Testis (tissue), 3 donors: Measurements from ENCODE around the gene AHCY. TPM values are rescaled to one million over a fixed set of nuclear protein-coding genes. Genes with fewer than 3 reads are reported as not detected.

Experiments
- DNase-seq: peaks from one replicate; pipeline ENCODE4 v3.0.0-alpha.2; 2019
- H3K27ac ChIP-seq, 2 donors: fragments of 200-600 bp; sonication (generic); one replicate each; pipeline ENCODE4 v1.5.1; 2019
- H3K27me3 ChIP-seq: fragments of 200-600 bp; sonication (generic); one replicate; pipeline ENCODE4 v1.5.1; 2019
- H3K36me3 ChIP-seq: fragments of 200-600 bp; sonication (generic); one replicate; pipeline ENCODE4 v1.5.1; 2017; ENCODE audit warnings: low read depth; ENCODE audit errors: missing control alignments
- H3K4me1 ChIP-seq: fragments of 200-600 bp; sonication (generic); one replicate; pipeline ENCODE4 v1.5.1; 2019
- H3K4me3 ChIP-seq, 2 donors: fragments of 200-600 bp; sonication (generic); one replicate each; pipeline ENCODE4 v1.5.1; 2017 to 2019
- H3K9me3 ChIP-seq: fragments of 200-600 bp; sonication (generic); one replicate; pipeline ENCODE4 v1.5.1; 2017
- CTCF ChIP-seq, 3 experiments: fragments of 450-650 bp in 2 of 3; fragments of 200-600 bp in 1 of 3; sonication (generic) in 1 of 3; IDR thresholded peaks; one replicate each; pipeline ENCODE4 v1.5.1; 2016 to 2019; ENCODE audit warnings: antibody characterized with exemption in 3 of 3, mild to moderate bottlenecking in 2 of 3, moderate library complexity in 1 of 3
- POLR2A ChIP-seq: fragments of 450-650 bp; IDR thresholded peaks from one replicate; pipeline ENCODE4 v1.6.1; 2017; ENCODE audit warnings: antibody characterized with exemption, mild to moderate bottlenecking, moderate library complexity
- WGBS, 2 donors: methylation state at CpG; one replicate each; pipeline ENCODE4 v1.1.5; 2018; 5-methylcytosine and 5-hydroxymethylcytosine counted together
- intact Hi-C: fragments of 100-400 bp; cut with DNase I; formaldehyde crosslinking; loops from one replicate; pipeline ENCODE4 v1.15.1; 2023; ENCODE audit warnings: low total_unique reads
- polyA plus RNA-seq: library from polyadenylated mRNA; stranded (reverse); fragments of 350-450 nt; fragmentation: Illumina TruSeq; extraction: RNeasy Lipid Tissue Mini Kit (QIAGEN cat#74804); gene quantifications from one replicate; pipeline ENCODE4 v1.2.3, GENCODE V29; 2014; ENCODE audit warnings: low read depth, low replicate concordance; ENCODE audit not compliant: insufficient read depth
- total RNA-seq, 2 donors: library from RNA; depleted of rRNA; stranded (reverse); fragments of >200 nt; gene quantifications; one replicate each; pipeline ENCODE4 v1.2.3, GENCODE V29; 2016

AHCY gene
- total and polyA plus RNA-seq, 3 donors from 2014 or later = 127 to 237 (median 178) TPM

- intact Hi-C loops = loop anchor here (10.0 kb wide), 2 partner anchors 122 to 158 kb away; no protein-coding TSS in a partner anchor
- H3K36me3 ChIP-seq = no peaks in the 10 kb centered on the region
- H3K4me1 ChIP-seq = peaks cover 5% of the 10 kb centered on the region
- DNase-seq = no peak
- H3K4me3 ChIP-seq = no peak overlapping the region
- H3K27ac ChIP-seq = no peak overlapping the region
- TF ChIP-seq POLR2A (no peak), CTCF (IDR thresholded peaks at IDR 0.05) (no peak)
- 94 to 96% methylated on average over 5 to 6 of the region's 6 CpGs for WGBS, 2 donors
- no peaks in the 10 kb centered on the region for H3K9me3 ChIP-seq
- H3K27me3 ChIP-seq = no peaks in the 10 kb centered on the region
Measured at GRCh38 chr20:34316196-34316814, 13.2 kb upstream of the AHCY start.

- Histone ChIP-seq H3K4me1 (peaks cover 5% of the 10 kb centered on the region), H3K4me3 (no peak overlapping the region), H3K27me3 (no peaks in the 10 kb centered on the region), H3K9me3 (no peaks in the 10 kb centered on the region), H3K27ac (no peak overlapping the region), H3K36me3 (no peaks in the 10 kb centered on the region)
- 89 to 95% methylated on average over 3 of the region's 3 CpGs for WGBS, 2 donors
- DNase-seq = no peak
- intact Hi-C loops = loop anchor here (10.0 kb wide), 2 partner anchors 120 to 160 kb away; no protein-coding TSS in a partner anchor
- TF ChIP-seq CTCF (IDR thresholded peaks at IDR 0.05) (no peak), POLR2A (no peak)
Measured at GRCh38 chr20:34315236-34315635, 12.1 kb upstream of the AHCY start.

GRCh38 chr20:34312544-34313217 lies 9.5 kb upstream of the AHCY start:
- H3K9me3 ChIP-seq = no peaks in the 10 kb centered on the region
- no peak overlapping the region for H3K27ac ChIP-seq
- 8 to 17% methylated on average over 7 to 14 of the region's 14 CpGs for WGBS, 2 donors
- DNase-seq = peak; percentile 89
- H3K4me3 ChIP-seq = peak overlapping the region in 1 of 2 donors; percentile 51
- no peaks in the 10 kb centered on the region for H3K27me3 ChIP-seq
- peak; percentile 93 to 99 (median 98) for TF ChIP-seq CTCF (IDR thresholded peaks at IDR 0.05)
- TF ChIP-seq POLR2A = no peak
- intact Hi-C loops = loop anchor here (10.0 kb wide), 2 partner anchors 118 to 162 kb away; no protein-coding TSS in a partner anchor
- peaks cover 5% of the 10 kb centered on the region for H3K4me1 ChIP-seq
- H3K36me3 ChIP-seq = no peaks in the 10 kb centered on the region

GRCh38 chr20:34312024-34312460 lies 8.9 kb upstream of the AHCY start:
- DNase-seq = no peak
- peaks cover 5% of the 10 kb centered on the region for H3K4me1 ChIP-seq
- H3K27me3 ChIP-seq = no peaks in the 10 kb centered on the region
- no peaks in the 10 kb centered on the region for H3K36me3 ChIP-seq
- intact Hi-C loops = loop anchor here (10.0 kb wide), 2 partner anchors 117 to 163 kb away; no protein-coding TSS in a partner anchor
- H3K4me3 ChIP-seq = peak overlapping the region; percentile 9 to 51
- TF ChIP-seq POLR2A (no peak), CTCF (IDR thresholded peaks at IDR 0.05) (no peak)
- peak overlapping the region in 1 of 2 donors; percentile 36 for H3K27ac ChIP-seq
- no peaks in the 10 kb centered on the region for H3K9me3 ChIP-seq
- WGBS, 2 donors = 9 to 10% methylated on average over 7 to 11 of the region's 11 CpGs
